GM21737 (cell line): ENCODE data around the gene PFDN2.

Experiments used
- ATAC-seq: cut with Tn5 transposase; IDR thresholded peaks from one replicate; pipeline ENCODE4 v1.9.1; 2021; ENCODE audit warnings: mild to moderate bottlenecking, moderate library complexity; ENCODE audit not compliant: unreplicated experiment

The PFDN2 gene

GRCh38 chr1:161117759-161118581, at the start of gene PFDN2, which contains the start of gene NIT1:
TSS of gene PFDN2 (minus strand) at chr1:161118037. CDS start at chr1:161118026, 11 bp downstream.
TSS of gene NIT1 (plus strand) at chr1:161118105. CDS start at chr1:161118177, 72 bp downstream.
- peak; percentile 76 for ATAC-seq

- no peak for ATAC-seq
Observed at GRCh38 chr1:161166669-161167548, 49.1 kb upstream of the PFDN2 start.

- peak; percentile 88 for ATAC-seq
Observed at GRCh38 chr1:161165742-161166668, 48.2 kb upstream of the PFDN2 start, which contains the start of gene PPOX. TSS of gene PPOX (plus strand) at chr1:161166426. CDS start at chr1:161166848, 422 bp downstream.

- ATAC-seq, result no peak
Observed at GRCh38 chr1:161164901-161165610, 47.2 kb upstream of the PFDN2 start.

GRCh38 chr1:161163793-161164192, 46.0 kb upstream of the PFDN2 start:
- ATAC-seq, result no peak

- ATAC-seq, result no peak
Observed at GRCh38 chr1:161162806-161163205, 45.0 kb upstream of the PFDN2 start.

GRCh38 chr1:161162052-161162451, 44.2 kb upstream of the PFDN2 start:
- ATAC-seq, result no peak

- no peak for ATAC-seq
Observed at GRCh38 chr1:161161652-161162051, 43.8 kb upstream of the PFDN2 start.

GRCh38 chr1:161160671-161161145, 42.9 kb upstream of the PFDN2 start:
- ATAC-seq, result no peak

GRCh38 chr1:161159913-161160243, 42.0 kb upstream of the PFDN2 start:
- ATAC-seq, result no peak

- peak; percentile 69 for ATAC-seq
Observed at GRCh38 chr1:161159087-161159912, 41.5 kb upstream of the PFDN2 start, which contains the start of gene USP21. TSS of gene USP21 (plus strand) at chr1:161159500. CDS start at chr1:161160641, 1,141 bp downstream.

GRCh38 chr1:161158316-161159010, 40.6 kb upstream of the PFDN2 start:
- ATAC-seq, result peak; percentile 6

GRCh38 chr1:161157867-161158266, 40.0 kb upstream of the PFDN2 start:
- ATAC-seq, result no peak

- ATAC-seq, result peak; percentile 85
Observed at GRCh38 chr1:161153682-161154337, 36.0 kb upstream of the PFDN2 start, which contains the start of gene UFC1. TSS of gene UFC1 (plus strand) at chr1:161153978. CDS start at chr1:161153998, 20 bp downstream.

GRCh38 chr1:161153176-161153575, 35.3 kb upstream of the PFDN2 start:
- ATAC-seq, result no peak

GRCh38 chr1:161145832-161146231, 28.0 kb upstream of the PFDN2 start:
- no peak for ATAC-seq

- ATAC-seq, result no peak
Observed at GRCh38 chr1:161140755-161141400, 23.0 kb upstream of the PFDN2 start.
